NCI-H1436 treated with DMSO at 0.1 percent for 48 hours (cell line): ENCODE measurements around the gene RP2.

Experiments used
- DNase-seq: peaks from one replicate; lab custom pipeline; 2025; lab: John Stamatoyannopoulos, UW

Gene RP2

DNA sequence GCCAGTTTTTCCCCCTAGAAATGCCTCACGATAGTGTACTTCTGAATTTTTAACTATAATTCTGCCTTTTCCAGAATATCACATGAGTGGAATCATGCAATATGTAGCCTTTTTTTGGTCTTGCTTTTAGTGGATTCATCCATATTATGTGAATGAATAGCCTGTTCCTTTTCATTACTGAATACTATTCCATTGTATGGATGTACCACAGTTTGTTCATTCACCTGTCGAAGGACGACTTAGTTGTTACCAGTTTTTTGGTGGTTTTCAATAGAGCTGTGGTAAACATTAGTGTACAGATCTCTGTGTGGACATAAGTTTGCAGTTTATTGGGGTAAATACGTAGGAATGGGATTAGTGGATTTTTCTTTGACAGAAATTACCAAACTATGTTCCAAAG lies 83.4 kb downstream of the RP2 start:
- no peak for DNase-seq

DNA sequence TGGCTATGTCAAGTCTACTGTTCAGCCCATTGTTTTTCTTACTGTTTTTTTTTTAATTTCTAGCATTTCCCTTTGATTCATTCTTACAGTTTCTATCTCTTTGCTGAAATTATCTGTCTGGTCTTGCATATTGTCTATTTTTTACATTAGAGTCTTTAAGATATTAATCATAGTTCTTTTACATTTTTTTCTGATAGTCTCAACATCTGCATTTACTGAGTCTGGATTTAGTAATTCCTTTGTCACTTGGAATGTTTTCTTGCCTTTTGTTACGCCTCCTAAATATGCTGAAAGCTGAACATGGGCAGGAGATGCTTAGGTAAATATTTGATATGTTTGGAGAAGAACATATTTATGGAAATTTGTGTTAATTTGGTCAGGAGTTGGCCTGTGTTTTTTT lies 85.8 kb downstream of the RP2 start:
- DNase-seq = no peak

DNA sequence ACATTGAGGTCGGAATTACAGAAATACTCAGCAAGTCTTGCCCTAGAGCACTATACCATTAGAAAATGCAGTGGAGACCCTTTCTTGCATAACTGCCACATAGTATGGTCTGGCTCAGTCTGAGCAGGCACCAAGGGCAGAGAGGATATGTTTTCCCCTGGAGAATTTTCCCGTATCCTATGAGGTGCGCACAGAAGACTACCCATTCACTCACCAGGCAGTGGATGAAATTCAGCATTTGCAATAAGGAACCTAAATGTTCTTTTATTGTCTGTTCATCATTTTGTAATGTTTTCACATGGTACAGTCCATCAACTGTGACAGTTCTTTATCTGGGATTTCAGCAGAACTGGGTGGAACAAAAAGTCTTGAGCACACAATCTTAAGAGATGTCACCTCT lies 90.9 kb downstream of the RP2 start:
- no peak for DNase-seq

DNA sequence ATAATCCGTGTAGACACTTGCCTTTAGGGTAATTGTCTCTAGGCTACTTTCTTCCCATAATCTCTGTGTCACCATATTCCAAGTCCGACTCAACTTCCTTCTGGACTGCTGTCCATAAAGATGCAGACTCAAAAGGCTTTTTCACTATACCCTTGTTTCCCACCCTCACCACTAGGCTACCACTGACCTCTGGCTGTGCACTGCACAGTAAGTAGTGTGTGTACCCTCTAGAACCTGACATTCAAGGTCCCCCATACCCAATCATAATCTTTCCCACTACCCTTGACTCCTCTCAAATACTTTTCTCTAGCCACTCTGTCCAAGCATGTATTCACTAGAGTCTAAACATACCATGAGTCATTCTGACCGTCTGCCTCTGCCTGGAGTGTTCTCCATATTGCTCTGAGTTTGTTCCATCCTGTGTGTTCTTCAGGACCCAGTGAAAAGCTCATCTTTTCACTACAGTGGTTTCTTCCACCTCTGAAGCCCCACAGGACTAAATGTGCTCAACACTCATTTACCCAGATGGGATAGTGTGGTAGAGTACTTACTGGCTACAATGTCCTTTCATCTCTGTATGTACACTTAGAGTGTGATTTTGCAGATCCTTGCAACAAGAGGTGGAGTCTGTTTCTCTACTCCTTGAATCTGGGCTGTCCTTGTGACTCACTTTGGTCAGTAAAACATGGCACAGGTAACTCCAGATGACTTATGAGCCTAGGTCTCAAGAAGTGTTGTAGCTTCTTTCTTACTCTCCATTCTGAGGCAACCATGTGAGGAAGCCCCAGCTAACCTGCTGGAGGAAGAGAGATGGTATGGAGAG lies 92.8 kb downstream of the RP2 start:
- DNase-seq = no peak
